ENCODE measurements around the gene MTAP. TPM values are rescaled to one million over a fixed set of nuclear protein-coding genes. Genes with fewer than 3 reads are reported as not detected.
A peak's percentile ranks its signal among the peaks of the same experiment; 100 is the strongest.

The MTAP gene
- total and polyA plus RNA-seq, 2 of the 13 experiments (the other 11 are each of a cell fraction or from before 2014, with no cell fraction given) = 16.7 to 51.2 TPM

- no peak for TF ChIP-seq ZNF710 (CRISPR knock-in tag; IDR thresholded peaks at IDR 0.05; ENCODE audit: borderline replicate concordance)
- no peak for TF ChIP-seq ZNF784 (CRISPR knock-in tag; IDR thresholded peaks at IDR 0.05; ENCODE audit: borderline replicate concordance)
- TF ChIP-seq ZNF382 (CRISPR knock-in tag; IDR thresholded peaks at IDR 0.05; ENCODE audit: borderline replicate concordance) = no peak
- TF ChIP-seq ZEB1 (IDR thresholded peaks at IDR 0.05; ENCODE audit: insufficient replicate concordance, low read depth) = no peak
- no peak for TF ChIP-seq ZNF557 (CRISPR knock-in tag; IDR thresholded peaks at IDR 0.05)
- TF ChIP-seq TEAD2 (CRISPR knock-in tag; IDR thresholded peaks at IDR 0.05) = no peak
- TF ChIP-seq ZNF546 (CRISPR knock-in tag; conservative IDR thresholded peaks at IDR 0.05) = peak; percentile 77; the same call in 1 of the 2 replicates
- TF ChIP-seq MTERF4 (CRISPR knock-in tag; IDR thresholded peaks at IDR 0.05) = peak; percentile 74; the same call in 1 of the 2 replicates
- TF ChIP-seq MLXIP (CRISPR knock-in tag; IDR thresholded peaks at IDR 0.05; ENCODE audit: borderline replicate concordance) = peak; percentile 12; the same call in 1 of the 2 replicates
- no peak for TF ChIP-seq ZNF333 (CRISPR knock-in tag; IDR thresholded peaks at IDR 0.05; ENCODE audit: borderline replicate concordance)
- TF ChIP-seq ZNF281 (CRISPR knock-in tag; IDR thresholded peaks at IDR 0.05; ENCODE audit: borderline replicate concordance) = no peak
- TF ChIP-seq ZNF543 (CRISPR knock-in tag; IDR thresholded peaks at IDR 0.05) = peak; percentile 94
- TF ChIP-seq ZNF136 (CRISPR knock-in tag; IDR thresholded peaks at IDR 0.05; ENCODE audit: low read depth) = no peak
- no peak for TF ChIP-seq ZNF660 (CRISPR knock-in tag; IDR thresholded peaks at IDR 0.05; ENCODE audit: borderline replicate concordance, low read depth)
- peak; percentile 63; the same call in 1 of the 2 replicates for TF ChIP-seq TARDBP (CRISPR knock-in tag; IDR thresholded peaks at IDR 0.05)
- TF ChIP-seq BRF2 (CRISPR knock-in tag; IDR thresholded peaks at IDR 0.05) = no peak
- no peak; the same call in 1 of the 2 replicates for TF ChIP-seq ZNF235 (CRISPR knock-in tag; IDR thresholded peaks at IDR 0.05; ENCODE audit: borderline replicate concordance)
- TF ChIP-seq RAD51 (IDR thresholded peaks at IDR 0.05; ENCODE audit: borderline replicate concordance) = no peak
Measured at GRCh38 chr9:21802418-21803000, at the start of gene MTAP (continued).
